Loucy (cell line): ENCODE results near the gene NRG3.

Experiments used
- H2AFZ ChIP-seq: fragments of 200-600 bp; sonication (generic); 2 replicates; pipeline ENCODE4 v1.6.0; 2016; ENCODE audit warnings: antibody characterized with exemption, mild to moderate bottlenecking, low read length, moderate library complexity
- H3F3A ChIP-seq: fragments of 200-600 bp; 2 replicates; pipeline ENCODE4 v1.6.0; 2016; ENCODE audit warnings: antibody characterized with exemption, low read depth, mild to moderate bottlenecking
- H3K27me3 ChIP-seq: fragments of 200-600 bp; sonication (generic); 2 replicates; pipeline ENCODE4 v1.6.1; 2014; ENCODE audit warnings: low read length, mild to moderate bottlenecking; ENCODE audit not compliant: insufficient read depth, poor library complexity, severe bottlenecking
- H3K36me3 ChIP-seq: fragments of 200-600 bp; sonication (generic); 2 replicates; pipeline ENCODE4 v1.6.1; 2016; ENCODE audit warnings: low read length; ENCODE audit not compliant: insufficient read depth
- H3K4me1 ChIP-seq: fragments of 200-600 bp; sonication (generic); 2 replicates; pipeline ENCODE4 v1.5.1; 2014; ENCODE audit warnings: low read length, mild to moderate bottlenecking; ENCODE audit not compliant: insufficient read depth, poor library complexity, severe bottlenecking
- H3K4me2 ChIP-seq: fragments of 200-600 bp; sonication (generic); 2 replicates; pipeline ENCODE4 v1.6.0; 2014; ENCODE audit warnings: antibody characterized with exemption, low read length, low read depth, mild to moderate bottlenecking; ENCODE audit not compliant: poor library complexity, severe bottlenecking
- H3K4me3 ChIP-seq: fragments of 200-600 bp; sonication (generic); 2 replicates; pipeline ENCODE4 v1.5.1; 2014; ENCODE audit warnings: low read length, mild to moderate bottlenecking, mixed read lengths; ENCODE audit not compliant: poor library complexity, severe bottlenecking
- H3K79me2 ChIP-seq: fragments of 200-600 bp; sonication (generic); 2 replicates; pipeline ENCODE4 v1.6.1; 2014; ENCODE audit warnings: low read length; ENCODE audit not compliant: insufficient read depth
- H3K9ac ChIP-seq: fragments of 200-600 bp; sonication (generic); 2 replicates; pipeline ENCODE4 v1.6.0; 2014; ENCODE audit warnings: mild to moderate bottlenecking, low read depth, low read length, moderate library complexity; ENCODE audit not compliant: poor library complexity, severe bottlenecking
- H3K9me2 ChIP-seq: fragments of 200-600 bp; sonication (generic); replicated peaks from 2 replicates; pipeline ENCODE4 v1.6.1; 2016; ENCODE audit warnings: low read depth, low read length, mixed read lengths
- H3K9me3 ChIP-seq: fragments of 200-600 bp; sonication (generic); 2 replicates; pipeline ENCODE4 v1.6.1; 2014; ENCODE audit warnings: mild to moderate bottlenecking, antibody characterized with exemption, low read length, low read depth; ENCODE audit not compliant: insufficient read depth
- H4K20me1 ChIP-seq: fragments of 200-600 bp; sonication (generic); 2 replicates; pipeline ENCODE4 v1.6.0; 2014; ENCODE audit warnings: antibody characterized with exemption, low read length, mild to moderate bottlenecking; ENCODE audit not compliant: insufficient read depth, poor library complexity, severe bottlenecking
- CTCF ChIP-seq: fragments of 200-600 bp; sonication (generic); conservative IDR thresholded peaks from 2 replicates; pipeline ENCODE4 v1.5.1; 2014; ENCODE audit warnings: mild to moderate bottlenecking, antibody characterized with exemption, low read length
- EZH2phosphoT487 ChIP-seq: fragments of 200-600 bp; IDR thresholded peaks from 2 replicates; pipeline ENCODE4 v1.6.1; 2018; ENCODE audit warnings: antibody characterized with exemption, mild to moderate bottlenecking, moderate library complexity, borderline replicate concordance

The NRG3 gene

GRCh38 chr10:82092111-82092510 is 217.1 kb downstream of the NRG3 start:
- no peaks in the 10 kb centered on the region for H3K27me3 ChIP-seq
- no peaks in the 10 kb centered on the region for H3K9me2 ChIP-seq
- TF ChIP-seq CTCF (no peak), EZH2phosphoT487 (no peak)

GRCh38 chr10:82124713-82125112 is 249.7 kb downstream of the NRG3 start:
- Histone ChIP-seq H2AFZ (no peak overlapping the region), H3K9ac (no peak overlapping the region), H3K79me2 (no peaks in the 10 kb centered on the region), H3K27me3 (no peaks in the 10 kb centered on the region), H3K9me3 (no peaks in the 10 kb centered on the region), H3K4me2 (no peak overlapping the region), H3K9me2 (no peaks in the 10 kb centered on the region), H4K20me1 (no peaks in the 10 kb centered on the region), H3K36me3 (no peaks in the 10 kb centered on the region), H3K4me1 (no peaks in the 10 kb centered on the region), H3K4me3 (no peak overlapping the region), H3F3A (no peaks in the 10 kb centered on the region)
- TF ChIP-seq EZH2phosphoT487 (no peak), CTCF (no peak)

More at GRCh38 chr10:82092111-82092510, 217.1 kb downstream of the NRG3 start:
- H2AFZ ChIP-seq: no peak overlapping the region
- no peak overlapping the region for H3K9ac ChIP-seq
- no peaks in the 10 kb centered on the region for H3K79me2 ChIP-seq
- H3K4me1 ChIP-seq: no peaks in the 10 kb centered on the region
- no peaks in the 10 kb centered on the region for H3K9me3 ChIP-seq
- H3K4me3 ChIP-seq: no peak overlapping the region
- H3F3A ChIP-seq: no peaks in the 10 kb centered on the region
- H4K20me1 ChIP-seq: no peaks in the 10 kb centered on the region
- H3K4me2 ChIP-seq: no peak overlapping the region
- H3K36me3 ChIP-seq: no peaks in the 10 kb centered on the region

- no peaks in the 10 kb centered on the region for H3F3A ChIP-seq
- no peaks in the 10 kb centered on the region for H3K9me3 ChIP-seq
- H3K4me3 ChIP-seq: no peak overlapping the region
- H3K4me2 ChIP-seq: no peak overlapping the region
- no peak overlapping the region for H3K9ac ChIP-seq
- no peaks in the 10 kb centered on the region for H3K4me1 ChIP-seq
- H4K20me1 ChIP-seq: no peaks in the 10 kb centered on the region
- no peaks in the 10 kb centered on the region for H3K27me3 ChIP-seq
- no peaks in the 10 kb centered on the region for H3K36me3 ChIP-seq
- H2AFZ ChIP-seq: no peak overlapping the region
- H3K9me2 ChIP-seq: no peaks in the 10 kb centered on the region
- no peaks in the 10 kb centered on the region for H3K79me2 ChIP-seq
- no peak for TF ChIP-seq EZH2phosphoT487
- TF ChIP-seq CTCF: no peak
Observed at GRCh38 chr10:82128527-82128926, 253.5 kb downstream of the NRG3 start.
